ENCODE measurements around the gene MGLL. TPM values are rescaled to one million over a fixed set of nuclear protein-coding genes. Genes with fewer than 3 reads are reported as not detected.
"Not testable (repeated sequence)": the region's sequence is repeated elsewhere in the genome, so short reads cannot be mapped to it uniquely, and the experiment has no call there.

The MGLL gene
- total RNA-seq, 1 donor from 2014 or later = 36.4 TPM

DNA sequence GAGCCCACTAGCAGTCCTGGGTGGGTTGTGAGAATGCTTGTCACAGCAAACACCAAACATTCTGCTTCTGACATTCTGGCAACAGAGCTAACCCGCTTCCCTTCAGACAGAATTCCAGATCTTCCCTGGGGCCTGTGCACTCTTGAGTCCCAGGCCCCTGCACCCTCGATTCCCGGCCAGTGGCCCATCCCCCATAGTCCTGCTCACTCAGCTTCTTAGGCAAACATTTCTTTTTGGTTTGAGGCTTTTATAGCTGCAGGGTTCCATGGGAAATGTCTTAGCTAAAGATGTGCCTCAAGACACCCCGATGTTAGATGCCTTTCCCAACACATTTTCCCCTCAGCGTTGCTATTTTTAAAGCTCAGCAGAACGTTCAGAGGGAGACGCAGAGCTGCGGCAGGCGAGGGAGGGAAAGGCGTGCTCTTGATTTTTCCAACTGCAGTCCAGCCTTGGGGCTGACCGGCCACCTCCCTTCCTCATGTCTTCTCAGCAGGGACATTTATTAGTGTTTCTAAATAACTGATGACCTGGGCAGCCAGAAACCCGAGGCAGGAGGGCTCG lies 114.4 kb downstream of the MGLL start:
- DNase-seq = no peak

DNA sequence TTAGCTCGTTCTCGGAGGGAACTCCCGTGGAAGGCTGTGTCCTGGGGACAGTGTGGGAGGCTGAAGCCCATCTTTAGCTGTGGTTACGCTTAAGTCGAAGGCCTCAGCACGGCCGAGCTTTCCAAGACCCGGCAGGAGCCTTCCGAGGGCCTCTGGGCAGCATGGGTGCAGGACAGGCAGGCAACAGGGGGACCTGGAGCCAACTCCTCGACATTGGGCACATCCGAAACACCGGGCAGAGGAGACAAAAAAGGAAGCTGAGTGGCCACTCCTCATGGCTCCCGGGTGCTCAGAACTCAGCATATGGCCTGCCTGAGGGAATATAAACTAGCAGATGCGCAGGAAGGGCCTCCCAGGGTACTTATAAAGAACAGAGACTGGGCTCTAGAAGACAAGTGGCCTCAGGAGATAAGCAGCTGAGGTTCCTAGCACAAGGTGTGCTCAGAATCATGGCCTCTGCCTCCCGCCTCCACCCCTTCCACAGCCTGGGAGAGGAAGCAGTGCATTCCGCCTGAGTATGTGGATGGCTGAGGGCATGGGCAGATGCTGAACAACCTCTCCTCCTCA lies 115.4 kb downstream of the MGLL start:
- DNase-seq = no peak

DNA sequence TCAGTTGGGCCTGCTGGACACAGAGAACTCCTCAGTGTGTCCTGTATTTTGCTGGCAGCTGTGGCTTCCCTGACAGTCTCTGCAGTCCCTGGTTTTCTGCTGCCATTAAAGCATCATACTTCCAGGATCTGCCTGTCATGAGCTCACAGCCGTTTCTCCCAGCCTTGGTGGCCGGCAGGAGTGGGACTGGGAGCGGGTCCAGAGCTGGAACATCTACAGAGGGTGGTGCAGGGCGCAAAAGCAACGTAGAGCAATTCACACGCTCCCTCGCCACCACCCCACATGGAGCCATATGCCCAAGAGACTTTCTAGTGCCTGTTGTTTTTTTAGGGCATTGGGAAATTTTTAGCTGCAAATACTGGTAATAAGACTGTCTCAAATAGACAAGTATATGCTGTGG lies 116.0 kb downstream of the MGLL start:
- DNase-seq = no peak

DNA sequence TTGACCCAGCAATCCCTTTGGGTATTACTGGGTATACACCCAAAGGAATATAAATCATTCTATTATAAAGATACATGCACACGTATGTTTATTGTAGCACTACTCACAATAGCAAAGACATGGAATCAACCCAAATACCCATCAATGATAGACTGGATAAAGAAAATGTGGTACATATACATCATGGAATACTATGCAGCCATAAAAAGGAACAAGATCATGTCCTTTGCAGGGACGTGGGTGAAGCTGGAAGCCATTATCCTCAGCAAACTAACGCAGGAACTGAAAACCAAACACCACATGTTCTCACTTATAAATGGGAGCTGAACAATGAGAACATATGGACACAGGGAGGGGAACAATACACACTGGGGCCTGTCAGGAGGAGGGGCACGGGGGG lies 117.5 kb downstream of the MGLL start:
- DNase-seq = not testable (repeated sequence)

DNA sequence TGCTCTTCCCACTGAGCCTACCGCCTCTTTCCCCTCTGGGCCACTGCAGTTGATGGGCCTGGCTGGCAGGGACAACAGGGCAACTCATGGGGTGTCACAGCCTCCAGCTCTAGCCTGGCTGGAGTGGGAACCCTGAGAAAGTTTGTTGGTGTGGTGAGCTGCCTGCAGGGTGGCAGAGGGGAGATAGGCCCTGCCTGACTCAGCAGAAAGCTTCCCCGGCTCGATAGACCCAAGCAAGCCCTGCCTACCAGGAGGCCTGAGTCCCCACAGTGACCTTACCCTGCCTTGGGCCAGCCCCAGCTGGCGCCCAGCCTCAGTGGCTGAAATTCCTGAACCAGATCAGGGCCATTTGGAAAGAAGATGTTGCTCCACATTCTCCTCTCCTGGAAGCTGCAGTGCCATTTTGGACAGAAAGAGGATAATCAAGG lies 120.2 kb downstream of the MGLL start:
- no peak for DNase-seq

DNA sequence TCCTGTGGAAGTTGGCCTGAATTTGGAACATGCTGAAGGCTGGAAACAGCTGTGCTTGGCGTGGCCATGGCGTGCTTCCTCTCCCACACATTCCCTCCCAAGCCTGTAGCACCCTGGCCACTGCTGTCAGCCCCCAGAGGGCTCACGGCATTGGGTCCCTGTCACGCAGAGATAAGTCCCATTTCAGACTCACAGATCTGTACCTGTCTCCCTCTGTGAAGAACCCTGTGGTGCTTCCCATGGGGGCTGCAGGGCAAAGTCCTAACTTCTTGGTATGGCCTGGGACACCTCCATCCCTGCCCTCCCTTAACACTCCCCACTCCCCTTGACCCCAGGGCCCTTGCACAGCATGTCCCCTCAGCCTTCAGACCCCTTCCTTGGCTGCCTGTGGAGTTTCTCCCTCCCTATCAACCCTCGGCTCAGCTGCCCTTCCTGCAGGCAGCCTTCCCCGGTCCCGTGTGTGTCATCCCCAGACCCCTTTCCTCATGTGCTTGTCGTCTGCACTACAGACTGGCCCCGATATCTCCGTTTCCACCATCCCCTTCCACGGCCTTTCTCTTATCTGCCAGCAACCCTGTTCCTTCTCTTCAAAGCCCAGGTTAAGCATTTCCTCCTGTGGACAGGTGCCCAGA lies 120.9 kb downstream of the MGLL start:
- no peak for DNase-seq

DNA sequence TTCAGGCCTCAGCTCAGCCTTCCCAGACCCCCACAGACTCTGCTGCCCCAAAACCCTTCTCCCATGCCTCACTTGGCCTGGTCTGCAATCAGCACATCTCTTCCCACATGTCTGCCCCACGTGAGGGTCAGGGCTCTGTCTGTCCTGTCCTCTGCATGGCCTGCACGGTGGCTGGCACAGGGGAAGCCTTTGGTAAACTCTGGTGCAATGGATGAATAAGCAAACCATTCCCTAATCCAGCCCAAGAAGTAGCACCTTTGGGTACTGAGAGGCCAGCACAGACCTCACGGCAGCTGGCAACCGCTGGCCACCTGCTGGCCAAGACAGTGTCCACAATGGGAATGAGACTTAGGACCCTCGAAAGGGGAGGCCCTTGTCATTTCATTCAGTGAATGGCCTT lies 121.9 kb downstream of the MGLL start:
- no peak for DNase-seq

DNA sequence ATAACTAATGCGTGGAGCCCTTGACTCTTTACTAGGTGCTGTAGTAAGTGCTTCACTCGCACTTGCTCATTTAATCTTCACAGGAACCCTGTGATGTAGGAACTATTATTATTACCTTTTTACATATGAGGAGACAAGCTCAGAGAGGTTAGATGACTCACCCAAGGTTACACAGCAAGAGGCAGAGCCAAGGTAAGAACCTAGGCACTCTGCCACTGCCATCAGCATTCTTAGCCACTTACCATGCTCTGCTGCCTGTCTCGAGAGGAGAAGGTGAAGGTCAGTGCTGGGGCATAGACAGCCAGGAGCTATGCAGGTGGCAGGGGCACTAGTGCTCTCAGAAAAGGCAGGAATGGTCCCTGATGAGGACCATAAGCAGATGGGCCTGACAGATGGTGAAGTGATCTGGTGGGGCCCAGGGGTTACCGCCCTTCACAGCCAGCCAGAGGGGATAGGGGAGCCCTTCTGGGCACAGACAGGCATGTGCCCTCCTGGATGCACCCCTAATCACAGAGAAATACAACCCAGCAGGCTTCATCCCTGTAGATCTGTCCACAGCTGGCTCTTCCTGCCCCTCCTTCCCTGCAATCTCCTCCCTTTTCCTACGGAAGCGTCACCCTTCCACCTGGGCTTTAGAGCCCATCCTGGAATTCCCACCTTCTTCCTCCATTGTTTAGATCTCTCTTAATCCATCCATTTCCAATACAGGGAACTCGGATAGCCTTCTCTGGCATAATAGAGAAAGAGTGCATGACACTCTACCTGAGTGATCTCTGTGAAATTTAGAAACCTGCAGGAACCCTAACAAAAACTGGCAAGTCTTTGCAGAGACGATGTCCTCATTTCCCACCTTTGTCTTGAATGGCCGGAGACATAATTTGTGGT lies 122.7 kb downstream of the MGLL start:
- no peak for DNase-seq

DNA sequence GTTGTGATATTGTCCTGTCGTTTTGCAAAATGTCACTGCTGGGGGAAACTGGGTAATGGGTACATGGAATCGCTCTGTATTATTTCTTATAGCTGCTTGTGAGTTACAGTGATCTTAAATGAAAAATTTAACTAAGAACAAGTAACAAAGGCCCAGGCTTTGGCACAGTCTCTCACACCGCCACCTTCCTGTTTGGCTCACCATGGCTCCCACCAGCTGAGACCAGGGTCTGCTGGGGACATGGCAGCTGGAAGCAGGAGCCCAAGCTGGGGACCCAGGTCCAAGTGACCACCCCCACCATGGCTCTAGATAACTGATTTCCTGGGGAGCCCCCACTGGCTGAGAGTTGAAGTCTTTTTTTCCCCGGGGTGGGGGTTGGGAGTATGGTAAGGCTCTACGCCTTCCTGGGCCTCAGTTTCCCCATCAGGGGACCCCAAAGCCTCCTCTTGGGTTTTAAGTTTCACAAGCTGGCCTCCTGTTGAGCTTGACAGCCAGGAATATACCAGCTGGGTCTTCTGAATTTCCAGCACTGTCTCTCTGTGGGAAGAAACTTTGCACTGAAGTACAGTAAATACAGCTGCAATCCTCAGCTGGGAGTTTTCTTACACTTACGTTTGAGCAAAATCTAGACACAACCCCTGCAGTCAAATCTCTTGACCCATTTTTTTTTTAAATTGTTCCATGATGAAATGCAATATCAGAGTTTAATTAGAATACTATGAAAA lies 123.5 kb downstream of the MGLL start:
- peak; percentile 68 for DNase-seq

DNA sequence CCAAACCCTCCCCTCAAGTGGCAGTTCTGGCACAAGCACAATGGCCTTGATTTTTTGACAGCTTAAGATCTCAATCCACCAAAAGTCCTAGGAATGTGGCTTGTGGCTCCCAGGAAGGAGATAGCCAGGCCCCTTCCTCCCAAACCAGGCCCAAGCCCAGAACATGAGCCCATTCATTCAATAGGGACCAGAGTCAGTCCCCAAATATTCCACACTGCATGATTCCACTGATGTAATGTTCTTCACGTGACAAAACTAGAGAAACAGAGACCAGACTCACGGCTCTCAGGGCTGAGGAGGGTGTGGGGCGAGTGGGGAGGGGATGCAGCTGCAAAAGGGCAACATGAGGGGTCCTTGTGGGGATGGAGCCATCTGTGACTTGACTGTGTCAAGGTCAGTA lies 124.0 kb downstream of the MGLL start:
- DNase-seq = no peak

DNA sequence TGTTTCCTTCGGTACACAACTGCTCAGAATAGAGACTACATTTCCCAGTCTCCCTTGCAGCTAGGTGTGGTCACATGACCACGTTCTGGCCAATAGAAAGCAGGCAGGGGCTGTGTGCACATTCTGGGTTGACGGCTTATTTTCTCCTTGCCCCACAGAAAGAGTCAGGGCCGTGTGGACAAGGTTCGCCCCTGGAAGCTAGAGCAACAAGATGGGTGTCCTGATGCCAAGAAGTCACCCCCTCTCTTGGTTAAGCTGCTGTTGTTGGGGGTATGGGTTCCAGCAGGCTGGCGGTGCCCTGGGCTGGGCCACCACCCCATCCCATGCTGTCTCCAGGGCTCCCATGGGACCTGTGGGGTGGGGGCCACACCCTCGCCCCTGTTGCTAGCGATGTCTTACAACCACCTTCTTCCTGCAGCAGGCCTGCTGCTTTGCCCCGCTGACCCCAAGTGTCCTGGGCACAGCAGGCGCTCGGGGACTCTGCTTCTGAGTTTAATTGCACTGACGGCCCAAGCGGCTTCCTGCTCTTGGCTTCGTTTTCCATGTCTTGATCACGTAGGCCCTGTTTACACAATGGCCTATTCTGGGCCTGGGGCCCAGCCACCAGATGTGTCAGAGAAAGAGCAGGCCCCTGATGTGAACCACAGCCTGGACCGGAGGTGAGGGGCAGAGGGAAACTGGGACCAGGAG lies 124.6 kb downstream of the MGLL start:
- DNase-seq = peak; percentile 93

DNA sequence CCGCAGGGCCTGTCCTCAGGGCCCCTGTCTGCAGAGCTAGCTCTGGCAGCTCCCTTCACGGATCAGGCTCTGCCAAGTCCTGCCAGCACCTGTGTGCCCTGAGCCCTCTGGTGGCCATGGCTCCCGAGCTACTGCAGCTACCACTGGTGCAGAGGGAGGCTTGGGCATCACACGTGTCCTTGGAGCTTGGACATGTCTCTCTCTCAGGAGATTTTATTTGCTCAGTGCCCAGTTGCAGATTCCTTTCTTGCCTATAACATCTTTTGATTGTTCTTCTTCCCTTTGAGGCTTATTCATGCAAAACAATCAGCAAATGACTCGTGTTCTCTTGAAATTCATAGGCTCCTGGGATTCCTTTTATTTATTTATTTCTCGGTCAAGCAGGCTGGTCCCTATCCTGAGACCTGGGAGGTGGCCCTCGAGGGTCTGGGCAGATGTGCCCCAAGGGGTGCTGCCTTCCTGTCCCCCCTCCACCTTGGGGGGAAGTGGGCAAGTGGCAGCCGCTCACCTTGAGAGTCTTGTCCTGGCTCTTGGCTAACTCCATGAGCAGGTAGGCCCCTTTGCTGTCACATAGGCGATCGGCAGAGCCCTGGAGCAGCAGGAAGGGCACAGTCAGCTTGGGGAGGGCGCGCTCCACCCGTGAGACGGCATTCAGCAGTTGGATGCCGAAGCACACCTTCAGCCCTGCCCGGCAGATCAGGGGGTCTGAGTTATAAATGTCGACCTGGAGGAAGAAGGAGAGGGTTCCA lies 127.7 kb downstream of the MGLL start:
- DNase-seq = no peak

DNA sequence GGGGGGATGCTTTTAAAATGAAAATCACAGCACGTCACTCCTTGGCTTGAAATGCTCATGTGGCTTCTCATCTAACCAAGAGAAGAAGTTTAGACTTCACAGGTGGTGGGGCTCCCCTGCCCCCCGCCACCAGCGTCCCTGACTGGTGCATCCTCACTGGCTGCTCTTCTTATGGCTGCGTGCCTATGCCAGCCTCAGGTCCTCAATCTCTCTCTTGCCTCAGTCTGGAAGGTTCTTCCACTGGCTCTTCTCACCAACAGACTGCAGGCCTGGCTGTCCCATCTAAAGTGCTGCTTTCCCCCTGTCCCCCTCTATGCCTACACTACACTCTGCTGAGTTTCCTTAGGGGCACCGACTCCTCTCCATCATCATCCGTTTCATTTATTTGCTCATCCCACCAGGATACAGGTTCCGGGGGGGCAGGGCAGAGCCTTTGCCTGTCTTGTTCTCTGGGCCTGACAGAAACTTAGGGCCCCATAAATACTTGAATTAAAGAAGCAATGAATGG lies 128.9 kb downstream of the MGLL start:
- DNase-seq = no peak

DNA sequence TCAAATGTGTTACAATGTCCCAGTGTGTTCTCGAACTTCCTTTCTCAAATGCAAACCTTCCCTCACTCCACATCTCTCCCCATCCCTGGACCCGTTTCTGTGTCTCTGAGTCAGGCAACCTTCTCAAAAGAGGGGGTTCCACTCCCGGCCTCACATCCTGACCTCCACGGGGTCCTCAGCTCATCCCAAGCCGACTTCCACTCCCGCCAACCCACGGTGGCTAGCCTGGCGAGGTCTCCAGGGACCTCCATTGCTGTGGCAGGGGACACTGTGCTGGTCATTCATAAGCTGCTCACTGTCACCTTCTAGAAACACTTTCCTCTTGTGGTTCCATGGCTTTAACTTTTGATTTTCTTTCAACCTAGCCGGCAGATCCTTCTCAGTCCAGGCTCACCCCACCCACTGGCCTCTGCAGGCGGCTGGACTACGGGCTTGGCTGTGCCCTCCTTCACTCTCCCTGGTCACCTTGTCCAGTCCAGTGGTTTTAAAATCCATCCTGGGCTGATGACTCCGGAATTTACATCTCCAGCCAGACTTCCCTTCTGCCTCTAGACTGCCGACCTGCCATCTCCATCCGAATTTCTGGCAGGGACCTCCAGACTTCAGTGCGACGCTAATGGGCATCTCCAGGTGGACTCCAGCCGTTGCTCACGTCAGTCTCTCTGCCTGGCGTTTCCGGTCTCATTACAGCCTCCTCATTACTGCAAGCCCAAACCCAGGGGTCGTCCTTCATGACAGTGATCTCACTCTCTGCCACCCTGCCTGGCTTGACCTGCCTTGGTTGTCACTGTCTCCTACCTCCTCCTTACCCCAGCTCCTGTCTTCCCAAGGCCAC lies 129.6 kb downstream of the MGLL start:
- no peak for DNase-seq

DNA sequence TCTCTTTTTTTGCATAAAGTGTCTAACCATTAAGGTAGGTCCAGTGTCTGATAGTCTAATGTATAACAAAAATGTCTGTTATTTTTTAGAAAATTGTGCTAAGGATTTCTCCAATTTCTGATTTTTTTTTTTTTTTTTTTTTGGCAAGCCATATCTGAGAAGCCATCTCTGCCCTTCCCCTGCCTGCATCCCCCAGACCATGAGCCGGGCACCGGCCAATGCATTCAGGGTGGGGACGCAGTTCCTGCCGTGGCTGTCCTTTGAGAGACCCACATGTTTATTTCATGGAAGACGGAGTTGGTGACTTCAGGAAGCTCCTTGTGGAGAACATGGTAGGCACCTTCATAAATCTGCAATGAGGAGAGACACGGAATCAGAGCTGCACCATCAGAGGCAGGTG lies 130.3 kb downstream of the MGLL start:
- DNase-seq = no peak

DNA sequence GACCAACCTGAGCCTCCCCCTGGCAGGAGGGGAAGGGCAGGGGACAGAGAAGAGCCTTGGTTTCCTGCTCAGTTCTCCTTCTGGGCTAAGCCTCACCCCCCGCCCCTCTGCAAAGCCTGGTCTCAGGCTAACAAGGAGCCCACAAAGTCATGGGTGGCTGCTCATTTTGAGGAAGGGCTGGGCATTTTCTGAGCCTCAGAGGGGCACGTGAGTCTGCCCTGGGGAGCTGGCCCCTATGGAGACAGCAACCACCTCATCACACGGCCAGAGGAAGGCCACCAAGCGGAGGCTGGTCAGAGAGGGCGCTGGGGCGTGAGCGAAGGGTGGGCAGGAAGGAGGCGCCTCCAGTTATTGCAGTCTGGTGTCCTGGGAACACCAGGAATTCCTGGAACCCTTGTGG lies 130.8 kb downstream of the MGLL start:
- DNase-seq = no peak

DNA sequence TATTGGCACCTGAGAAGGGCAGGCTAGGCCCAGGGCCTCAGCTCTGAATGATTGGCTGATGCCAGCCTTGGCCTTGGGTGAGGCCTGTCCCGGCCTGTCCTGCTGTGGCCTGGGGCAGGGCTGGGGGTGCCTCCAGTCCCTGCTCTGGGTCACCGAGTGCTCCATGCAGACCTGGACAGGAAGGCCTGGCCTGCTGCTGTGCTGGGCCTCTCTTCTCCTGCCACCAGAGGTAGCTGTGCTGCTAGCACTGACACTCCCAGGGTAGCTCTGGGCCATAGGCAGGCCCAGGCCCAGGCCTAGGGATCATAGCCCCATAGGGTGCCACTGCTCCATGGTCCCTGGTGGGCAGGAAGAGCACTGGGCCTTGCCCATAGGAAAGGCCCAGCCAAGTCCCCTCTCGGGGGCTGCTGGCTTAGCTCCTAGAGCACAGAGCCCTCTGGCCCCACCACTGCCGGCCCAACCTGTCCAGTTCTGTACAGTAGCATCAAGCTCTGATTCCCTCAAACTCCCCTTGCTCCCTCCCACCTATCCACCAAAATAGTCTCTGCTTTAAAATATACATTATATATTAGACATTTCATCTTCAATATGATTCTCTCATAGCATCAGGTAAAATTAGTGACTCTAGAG lies 131.4 kb downstream of the MGLL start:
- no peak for DNase-seq

DNA sequence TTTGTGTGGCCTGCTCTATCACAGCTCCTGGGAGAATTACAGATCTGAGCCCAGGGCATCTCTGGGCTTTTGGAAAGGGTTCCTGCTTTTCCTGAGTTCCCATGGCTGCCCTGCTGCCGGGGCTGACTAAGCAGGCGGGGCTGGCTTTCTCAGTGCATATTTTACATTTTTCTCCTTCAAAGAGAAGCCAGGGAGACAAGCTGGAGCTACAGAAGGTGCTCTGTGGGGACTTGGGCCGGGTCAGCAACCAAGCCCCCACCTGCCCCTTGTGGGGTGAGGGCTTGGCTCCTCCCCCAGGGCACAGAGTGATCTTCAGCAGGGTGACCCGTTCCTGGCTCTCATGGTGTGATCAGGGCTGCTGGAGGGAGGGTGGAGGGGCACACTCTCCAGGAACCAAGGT lies 132.2 kb downstream of the MGLL start:
- no peak for DNase-seq

DNA sequence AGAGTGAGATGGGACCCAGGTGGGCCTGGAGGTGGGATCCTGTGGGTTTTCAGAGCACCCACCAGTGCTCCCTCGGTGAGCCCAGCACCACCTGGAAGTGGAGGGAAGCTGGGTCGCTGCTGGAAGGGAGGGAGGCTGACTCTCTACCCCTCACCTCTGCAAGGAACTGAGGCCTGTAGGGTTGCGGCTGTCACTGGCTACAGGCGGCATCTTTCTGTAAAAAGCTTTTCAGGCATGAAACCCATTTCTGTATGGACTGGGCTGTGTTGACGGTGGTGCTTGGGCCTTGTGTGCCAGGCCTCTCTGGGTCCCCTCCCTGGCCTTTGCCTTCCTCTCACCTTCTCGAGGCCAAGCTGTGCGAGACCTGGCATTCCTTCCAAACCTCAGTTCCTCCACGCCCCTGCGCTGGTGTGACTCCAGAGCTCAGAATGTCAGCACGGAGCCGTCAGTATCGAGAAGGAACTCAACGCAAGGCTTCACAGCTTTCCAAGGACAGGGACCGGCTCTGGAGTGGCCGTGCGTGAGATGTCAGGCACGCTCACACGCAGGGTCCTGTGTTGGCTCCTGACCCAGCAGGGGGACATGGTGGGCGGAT lies 133.0 kb downstream of the MGLL start:
- no peak for DNase-seq
